HG02763 (cell line): Measurements from ENCODE around the gene ATP5MK.
"Not testable (repeated sequence)": the region's sequence is repeated elsewhere in the genome, so short reads cannot be mapped to it uniquely, and the experiment has no call there.

ENCODE experiments used
- ATAC-seq: cut with Tn5 transposase; IDR thresholded peaks from one replicate; pipeline ENCODE4 v1.9.1; 2021; ENCODE audit warnings: mild to moderate bottlenecking, moderate library complexity; ENCODE audit not compliant: unreplicated experiment

ATP5MK gene, protein sequence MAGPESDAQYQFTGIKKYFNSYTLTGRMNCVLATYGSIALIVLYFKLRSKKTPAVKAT

GRCh38 chr10:103396067-103396788 lies at the start of gene ATP5MK, which contains the start of gene PDCD11:
Gene ATP5MK, minus strand, starts transcription at chr10:103396475. Its CDS starts 4,018 bp downstream, at chr10:103392457.
Gene PDCD11, plus strand, starts transcription at chr10:103396626. Its CDS starts 1,801 bp downstream, at chr10:103398427.
- ATAC-seq, result peak; percentile 97

DNA sequence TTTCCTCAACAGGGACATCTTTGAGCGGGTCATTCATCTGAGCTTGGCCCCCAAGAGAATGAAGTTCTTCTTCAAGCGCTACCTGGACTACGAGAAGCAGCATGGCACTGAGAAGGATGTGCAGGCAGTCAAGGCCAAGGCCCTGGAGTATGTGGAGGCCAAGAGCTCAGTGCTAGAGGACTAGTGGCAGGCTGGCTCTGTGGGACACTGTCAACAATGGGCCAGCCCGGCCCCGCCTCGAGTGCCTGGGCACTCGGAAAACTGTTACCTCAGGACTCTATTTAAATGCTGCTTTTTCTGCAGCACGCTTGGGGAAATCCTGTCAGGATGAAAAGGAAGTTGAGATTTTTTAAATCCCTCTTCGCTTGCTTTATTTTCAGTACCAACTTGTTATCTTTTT lies 49.1 kb upstream of the ATP5MK start:
- no peak for ATAC-seq

GRCh38 chr10:103444478-103444877 lies 48.2 kb upstream of the ATP5MK start:
- ATAC-seq, result no peak

GRCh38 chr10:103443475-103444185 lies 47.4 kb upstream of the ATP5MK start:
- ATAC-seq, result no peak

DNA sequence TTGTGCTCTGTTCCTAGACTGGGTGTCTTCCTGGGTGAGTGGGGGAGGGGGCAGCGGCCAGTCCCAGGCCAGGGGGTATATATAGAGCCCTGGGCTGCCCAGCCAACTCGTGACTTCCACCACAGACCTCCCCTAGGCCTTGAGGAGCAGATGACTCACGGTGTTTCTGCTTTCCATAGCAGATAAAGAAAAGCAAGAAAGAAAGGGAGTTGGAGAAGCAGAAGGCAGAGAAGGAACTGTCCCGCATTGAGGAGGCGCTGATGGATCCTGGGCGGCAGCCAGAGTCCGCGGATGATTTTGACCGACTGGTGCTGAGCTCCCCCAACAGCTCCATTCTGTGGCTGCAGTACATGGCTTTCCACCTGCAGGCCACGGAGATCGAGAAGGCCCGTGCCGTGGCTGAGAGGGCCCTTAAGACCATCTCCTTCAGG lies 45.8 kb upstream of the ATP5MK start:
- no peak for ATAC-seq

GRCh38 chr10:103441611-103442010 lies 45.3 kb upstream of the ATP5MK start:
- no peak for ATAC-seq

DNA sequence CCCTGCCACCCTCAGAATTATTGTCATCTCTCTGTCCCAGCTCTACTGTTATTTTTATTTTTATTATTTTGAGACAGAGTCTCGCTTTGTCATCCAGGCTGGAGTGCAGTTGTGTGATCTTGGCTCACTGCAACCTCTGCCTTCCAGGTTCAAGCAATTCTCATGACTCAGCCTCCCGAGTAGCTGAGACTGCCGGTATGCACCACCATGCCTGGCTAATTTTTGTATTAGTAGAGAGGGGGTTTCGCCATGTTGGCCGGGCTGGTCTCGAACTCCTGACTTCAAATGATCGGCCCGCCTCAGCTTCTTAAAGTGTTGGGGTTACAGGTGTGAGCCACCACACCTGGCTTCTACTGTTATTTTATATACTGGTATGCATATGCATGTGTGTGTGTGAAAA lies 44.9 kb upstream of the ATP5MK start:
- ATAC-seq, result no peak

DNA sequence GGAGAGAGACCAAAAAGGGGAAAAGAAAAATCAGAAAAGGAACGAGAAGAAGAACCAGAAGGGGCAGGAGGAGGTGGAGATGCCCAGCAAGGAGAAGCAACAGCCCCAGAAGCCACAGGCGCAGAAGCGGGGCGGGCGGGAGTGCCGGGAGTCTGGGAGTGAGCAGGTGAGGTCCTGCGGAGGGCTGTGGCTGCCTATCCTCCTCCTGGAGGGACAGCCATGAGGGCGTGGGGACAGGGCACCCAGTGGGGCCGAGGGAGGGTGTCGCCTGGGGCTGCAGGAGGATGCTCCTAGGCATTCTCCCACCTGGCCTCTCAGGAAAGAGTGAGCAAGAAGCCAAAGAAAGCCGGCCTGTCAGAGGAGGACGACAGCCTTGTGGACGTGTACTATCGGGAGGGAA lies 44.1 kb upstream of the ATP5MK start:
- no peak for ATAC-seq

DNA sequence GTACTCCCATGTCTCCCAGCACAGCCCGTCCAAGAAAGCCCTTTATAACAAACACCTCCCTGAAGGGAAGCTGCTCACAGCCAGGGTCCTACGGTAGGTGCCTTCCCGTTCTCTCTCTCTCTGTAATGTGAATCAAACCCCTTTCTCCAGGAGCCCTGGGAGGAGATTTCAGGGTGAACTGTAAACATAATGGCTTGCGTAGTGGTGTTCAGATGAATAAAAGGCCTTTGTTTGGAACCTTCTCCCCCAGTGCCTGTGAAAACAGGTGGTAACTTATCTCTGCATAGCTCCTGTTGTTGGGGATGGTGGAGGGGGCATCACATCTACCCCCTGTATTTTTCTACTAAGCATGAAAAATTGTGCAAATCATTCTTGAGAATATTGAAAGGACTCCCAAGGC lies 43.5 kb upstream of the ATP5MK start:
- ATAC-seq, result no peak

GRCh38 chr10:103433858-103434257 lies 37.6 kb upstream of the ATP5MK start:
- ATAC-seq, result no peak

DNA sequence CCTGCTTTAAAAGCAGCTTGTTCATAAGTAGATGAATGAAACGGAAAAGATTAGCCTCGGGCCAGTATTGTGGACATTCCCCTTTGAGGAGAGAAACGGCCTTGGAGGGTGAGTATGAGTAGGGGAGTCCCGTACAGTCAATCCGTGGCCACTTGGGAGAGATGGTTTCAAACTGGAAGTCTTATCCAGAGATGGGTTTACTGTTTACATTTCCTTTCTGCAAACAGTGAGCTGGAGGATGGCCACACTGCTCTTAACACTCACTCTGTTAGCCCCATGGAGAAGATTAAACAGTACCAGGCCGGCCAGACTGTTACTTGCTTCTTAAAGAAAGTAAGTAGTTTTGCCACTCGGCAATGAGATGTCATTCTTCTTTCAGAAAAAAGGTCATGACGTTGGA lies 35.6 kb upstream of the ATP5MK start:
- ATAC-seq, result no peak

GRCh38 chr10:103429647-103430046 lies 33.4 kb upstream of the ATP5MK start:
- ATAC-seq, result no peak

DNA sequence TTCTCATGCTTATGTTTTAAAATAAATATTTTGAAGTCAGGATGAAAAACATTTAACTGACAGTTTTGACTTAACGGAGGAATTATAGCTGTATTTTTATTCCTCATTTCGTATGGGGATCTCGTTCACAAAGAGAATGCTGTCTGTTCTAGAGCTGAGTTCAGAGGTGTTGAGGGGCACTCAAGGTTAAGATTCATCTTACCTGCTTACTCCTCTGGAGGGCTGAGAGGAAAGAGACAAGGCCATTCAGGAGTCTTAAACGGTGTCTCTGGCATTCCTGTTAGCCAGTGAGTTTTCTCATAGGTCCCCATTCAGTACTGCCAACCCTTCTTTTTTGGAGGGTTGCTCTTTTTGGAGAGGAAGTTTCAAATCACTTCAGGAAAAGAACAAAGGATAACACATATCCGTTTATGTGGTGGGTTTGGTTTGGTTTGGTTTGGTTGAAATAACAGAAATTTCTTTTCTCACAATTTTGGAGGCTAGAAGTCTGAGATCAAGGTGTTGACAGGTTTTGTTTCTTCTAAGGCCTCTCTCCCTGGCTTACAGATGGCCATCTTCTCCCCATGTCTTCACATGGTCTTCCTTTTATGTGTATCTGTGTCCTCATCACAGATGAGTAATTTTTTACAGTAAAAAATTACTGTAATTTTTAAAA lies 32.8 kb upstream of the ATP5MK start:
- ATAC-seq, result no peak

- no peak for ATAC-seq
These were observed 31.6 kb upstream of the ATP5MK start for GRCh38 chr10:103427866-103428265.

DNA sequence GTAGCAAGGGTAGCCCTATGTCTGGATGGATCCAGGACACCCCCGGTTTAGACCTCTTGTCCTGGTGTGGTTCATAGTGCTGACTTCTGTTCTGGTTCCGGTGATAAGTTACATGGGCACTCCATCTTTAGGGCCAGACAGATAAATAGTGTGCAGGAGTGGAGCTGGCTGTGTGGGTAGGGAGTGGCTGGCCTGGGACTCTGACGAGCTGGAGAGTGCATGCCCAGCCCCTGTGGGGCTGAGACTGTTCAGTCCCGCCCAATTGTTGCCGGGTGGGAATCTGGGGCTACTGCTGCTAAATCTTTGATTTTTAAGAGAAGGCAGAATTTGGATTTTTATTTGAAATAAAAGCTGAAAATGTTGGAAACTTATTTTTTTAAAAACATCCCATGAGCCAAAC lies 27.5 kb upstream of the ATP5MK start:
- no peak for ATAC-seq

DNA sequence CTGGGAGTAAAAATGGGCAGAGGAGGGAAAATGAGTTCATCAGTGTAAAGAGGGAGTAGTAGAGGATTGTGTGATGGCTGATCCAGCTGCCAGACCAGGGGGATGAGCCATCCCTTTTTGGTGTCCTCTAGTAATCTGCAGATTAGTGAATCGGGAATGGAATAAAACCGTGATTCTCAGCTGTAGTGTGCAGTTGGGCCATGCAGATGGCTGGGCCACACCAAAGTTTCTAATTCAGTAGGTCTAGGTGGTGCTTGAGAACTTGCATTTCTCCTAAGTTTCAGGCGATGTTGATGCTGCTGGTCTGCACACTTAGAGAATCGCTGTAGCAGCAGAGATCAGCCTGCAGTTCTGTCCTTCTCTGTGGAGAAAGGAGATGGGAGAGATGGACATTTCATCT lies 22.8 kb upstream of the ATP5MK start:
- no peak for ATAC-seq

GRCh38 chr10:103417601-103418000 lies 21.3 kb upstream of the ATP5MK start:
- no peak for ATAC-seq

DNA sequence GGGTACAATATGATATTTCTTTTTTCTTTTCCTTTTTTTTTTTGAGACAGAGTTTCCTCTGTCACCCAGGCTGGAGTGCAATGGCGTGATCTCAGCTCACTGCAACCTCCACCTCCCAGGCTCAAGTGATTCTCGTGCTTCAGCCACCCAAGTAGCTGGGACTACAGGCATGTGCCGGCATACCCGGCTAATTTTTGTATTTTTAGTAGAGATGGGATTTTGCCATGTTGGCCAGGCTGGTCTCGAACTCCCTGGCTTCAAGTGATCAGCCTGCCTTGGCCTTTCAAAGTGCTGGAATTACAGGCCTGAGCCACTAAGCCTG lies 20.8 kb upstream of the ATP5MK start:
- ATAC-seq, result not testable (repeated sequence)

DNA sequence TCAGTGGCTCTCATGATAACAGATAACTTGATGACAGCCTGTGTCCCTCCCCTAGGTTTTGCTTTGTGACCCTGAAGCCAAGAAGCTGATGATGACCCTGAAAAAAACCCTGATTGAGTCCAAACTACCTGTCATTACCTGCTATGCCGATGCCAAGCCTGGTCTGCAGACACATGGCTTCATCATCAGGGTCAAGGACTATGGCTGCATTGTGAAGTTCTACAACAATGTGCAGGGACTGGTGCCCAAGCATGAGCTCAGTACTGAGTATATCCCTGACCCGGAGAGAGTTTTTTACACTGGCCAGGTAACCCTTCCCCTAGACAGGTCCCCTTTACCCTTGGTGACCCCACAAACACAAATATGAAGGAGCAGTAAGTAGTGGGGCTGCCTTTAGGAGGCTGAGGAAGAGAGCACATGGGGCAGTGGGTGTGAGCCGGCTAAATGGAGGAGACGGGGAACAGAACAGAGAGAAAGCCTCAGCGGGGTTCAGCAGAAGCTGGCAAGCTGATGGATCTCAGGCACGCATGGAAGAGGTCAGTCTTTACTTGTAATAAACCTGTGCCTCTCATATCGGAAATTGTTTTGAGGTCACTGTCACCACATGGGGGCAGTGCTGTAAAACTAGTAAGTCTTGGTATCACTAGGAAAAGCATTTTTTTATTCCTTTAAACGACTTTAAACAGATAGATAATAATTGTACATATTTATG lies 20.3 kb upstream of the ATP5MK start:
- ATAC-seq, result no peak

DNA sequence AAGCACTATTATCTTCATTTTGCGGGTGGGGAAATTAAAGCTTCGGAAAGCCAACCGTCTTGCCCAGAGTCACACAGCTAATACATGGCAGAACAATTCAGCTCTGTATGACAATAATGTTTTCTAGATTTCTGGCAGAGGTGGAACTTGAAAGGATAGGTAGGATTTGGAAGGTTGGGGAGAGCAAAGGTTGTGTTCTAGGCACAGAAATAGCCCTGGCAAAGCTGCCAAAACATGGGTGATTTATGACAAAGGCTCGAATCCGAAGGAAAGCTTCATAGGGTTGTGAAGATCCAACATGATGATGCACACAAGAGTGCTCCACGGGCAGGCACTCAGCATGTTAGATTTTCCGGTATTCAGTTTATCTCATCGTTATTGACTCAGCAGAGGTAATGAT lies 19.3 kb upstream of the ATP5MK start:
- no peak for ATAC-seq

GRCh38 chr10:103413564-103413963 lies 17.3 kb upstream of the ATP5MK start:
- no peak for ATAC-seq
